Activated gamma-delta T cell (primary cell): ENCODE measurements around the gene TRAF2.
"Not testable (repeated sequence)": the region's sequence is repeated elsewhere in the genome, so short reads cannot be mapped to it uniquely, and the experiment has no call there.

Experiments used
- DNase-seq: peaks from one replicate; lab custom pipeline; 2025; lab: John Stamatoyannopoulos, UW

Gene TRAF2

DNA sequence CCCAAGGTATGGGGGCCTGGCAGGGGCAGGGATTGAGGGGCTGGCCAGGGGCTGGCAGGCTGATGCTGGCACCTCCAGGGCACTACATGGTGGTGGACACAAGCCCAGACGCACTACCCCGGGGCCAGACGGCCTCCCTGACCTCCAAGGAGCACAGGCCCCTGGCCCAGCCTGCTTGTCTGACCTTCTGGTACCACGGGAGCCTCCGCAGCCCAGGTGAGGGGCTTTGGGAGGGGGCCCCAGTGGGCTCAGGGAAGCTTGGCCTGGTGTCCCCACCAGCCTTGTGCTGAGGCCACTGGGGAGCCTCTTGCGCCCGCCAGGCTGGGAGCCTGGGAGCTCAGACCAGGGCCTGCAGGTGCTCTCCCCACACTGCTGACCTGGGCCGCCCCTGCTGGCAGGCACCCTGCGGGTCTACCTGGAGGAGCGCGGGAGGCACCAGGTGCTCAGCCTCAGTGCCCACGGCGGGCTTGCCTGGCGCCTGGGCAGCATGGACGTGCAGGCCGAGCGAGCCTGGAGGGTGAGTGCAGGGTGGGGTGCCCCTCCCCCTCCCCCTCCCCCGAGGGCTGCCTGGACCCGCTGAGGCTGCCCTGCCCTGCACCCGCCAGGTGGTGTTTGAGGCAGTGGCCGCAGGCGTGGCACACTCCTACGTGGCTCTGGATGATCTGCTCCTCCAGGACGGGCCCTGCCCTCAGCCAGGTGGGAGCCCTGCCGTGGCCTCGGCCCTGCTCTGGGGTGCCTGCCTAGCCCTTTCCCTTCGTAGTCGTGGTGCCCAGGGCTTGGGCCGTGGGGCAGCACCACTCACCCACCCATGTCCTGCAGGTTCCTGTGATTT lies 28.5 kb upstream of the TRAF2 start:
- DNase-seq: no peak

DNA sequence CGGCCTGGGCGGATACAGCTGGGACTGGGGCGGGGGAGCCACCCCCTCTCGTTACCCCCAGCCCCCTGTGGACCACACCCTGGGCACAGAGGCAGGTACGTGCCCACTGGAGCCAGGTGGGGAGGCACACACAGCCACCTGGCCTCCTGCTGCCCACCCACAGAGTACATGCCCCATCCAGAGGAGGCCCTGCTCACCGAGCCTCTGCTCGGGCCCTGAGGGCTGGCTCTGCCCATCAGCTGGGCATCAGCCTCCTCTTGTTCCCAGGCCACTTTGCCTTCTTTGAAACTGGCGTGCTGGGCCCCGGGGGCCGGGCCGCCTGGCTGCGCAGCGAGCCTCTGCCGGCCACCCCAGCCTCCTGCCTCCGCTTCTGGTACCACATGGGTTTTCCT lies 27.9 kb upstream of the TRAF2 start:
- no peak for DNase-seq

DNA sequence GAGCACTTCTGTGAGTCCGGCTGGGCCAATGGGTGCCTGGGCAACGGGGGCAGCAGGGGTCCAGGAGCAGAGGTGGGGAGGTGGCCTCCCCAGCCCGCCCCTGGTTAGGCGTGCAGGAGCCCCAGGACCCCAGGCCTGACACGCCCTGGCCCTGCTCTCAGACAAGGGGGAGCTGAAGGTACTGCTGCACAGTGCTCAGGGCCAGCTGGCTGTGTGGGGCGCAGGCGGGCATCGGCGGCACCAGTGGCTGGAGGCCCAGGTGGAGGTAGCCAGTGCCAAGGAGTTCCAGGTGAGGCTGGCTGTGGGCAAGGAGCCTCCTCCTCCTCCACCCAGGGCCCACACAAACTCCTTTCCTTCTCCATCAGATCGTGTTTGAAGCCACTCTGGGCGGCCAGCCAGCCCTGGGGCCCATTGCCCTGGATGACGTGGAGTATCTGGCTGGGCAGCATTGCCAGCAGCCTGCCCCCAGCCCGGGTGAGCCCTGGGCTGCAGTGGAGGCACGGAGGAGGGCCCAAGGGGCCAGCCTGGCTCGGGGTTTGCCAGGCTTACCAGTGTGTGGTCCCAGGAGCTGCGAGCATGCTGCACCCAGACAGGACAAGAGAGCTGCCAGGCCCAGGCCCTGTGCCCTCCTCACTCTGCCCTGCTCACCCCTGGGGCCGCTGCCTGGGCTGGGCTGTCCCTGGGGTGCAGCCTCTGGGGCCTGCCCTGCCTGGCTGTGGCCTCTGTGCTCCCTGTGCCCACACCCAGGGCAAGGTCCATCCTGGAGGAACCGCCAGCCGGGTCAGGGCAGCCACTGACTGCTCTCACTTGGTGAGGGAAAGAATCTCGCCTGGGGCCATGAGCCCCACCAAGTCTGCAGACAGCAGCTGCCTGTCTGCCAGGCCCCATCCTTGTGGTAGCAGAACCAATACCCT lies 27.2 kb upstream of the TRAF2 start:
- DNase-seq: no peak

DNA sequence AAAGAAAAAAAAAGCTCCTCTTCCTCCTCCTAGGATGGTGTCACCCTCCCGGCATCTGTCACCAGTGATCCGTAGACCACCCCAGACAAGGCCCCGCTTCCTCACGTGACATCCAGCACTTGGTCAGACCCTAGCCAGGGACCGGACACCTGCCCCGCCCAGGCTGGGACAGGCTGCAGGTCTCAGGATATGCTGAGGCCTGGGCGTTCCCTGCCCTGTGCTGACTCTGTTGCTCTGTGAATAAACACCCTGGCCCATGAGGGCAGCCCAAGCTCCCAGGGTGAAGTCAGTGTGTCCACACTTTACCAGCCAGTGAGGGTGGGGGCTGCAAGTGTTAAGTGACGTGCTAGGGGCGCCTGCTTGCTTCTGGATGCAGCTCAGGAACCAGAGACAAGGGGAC lies 25.8 kb upstream of the TRAF2 start:
- no peak for DNase-seq

DNA sequence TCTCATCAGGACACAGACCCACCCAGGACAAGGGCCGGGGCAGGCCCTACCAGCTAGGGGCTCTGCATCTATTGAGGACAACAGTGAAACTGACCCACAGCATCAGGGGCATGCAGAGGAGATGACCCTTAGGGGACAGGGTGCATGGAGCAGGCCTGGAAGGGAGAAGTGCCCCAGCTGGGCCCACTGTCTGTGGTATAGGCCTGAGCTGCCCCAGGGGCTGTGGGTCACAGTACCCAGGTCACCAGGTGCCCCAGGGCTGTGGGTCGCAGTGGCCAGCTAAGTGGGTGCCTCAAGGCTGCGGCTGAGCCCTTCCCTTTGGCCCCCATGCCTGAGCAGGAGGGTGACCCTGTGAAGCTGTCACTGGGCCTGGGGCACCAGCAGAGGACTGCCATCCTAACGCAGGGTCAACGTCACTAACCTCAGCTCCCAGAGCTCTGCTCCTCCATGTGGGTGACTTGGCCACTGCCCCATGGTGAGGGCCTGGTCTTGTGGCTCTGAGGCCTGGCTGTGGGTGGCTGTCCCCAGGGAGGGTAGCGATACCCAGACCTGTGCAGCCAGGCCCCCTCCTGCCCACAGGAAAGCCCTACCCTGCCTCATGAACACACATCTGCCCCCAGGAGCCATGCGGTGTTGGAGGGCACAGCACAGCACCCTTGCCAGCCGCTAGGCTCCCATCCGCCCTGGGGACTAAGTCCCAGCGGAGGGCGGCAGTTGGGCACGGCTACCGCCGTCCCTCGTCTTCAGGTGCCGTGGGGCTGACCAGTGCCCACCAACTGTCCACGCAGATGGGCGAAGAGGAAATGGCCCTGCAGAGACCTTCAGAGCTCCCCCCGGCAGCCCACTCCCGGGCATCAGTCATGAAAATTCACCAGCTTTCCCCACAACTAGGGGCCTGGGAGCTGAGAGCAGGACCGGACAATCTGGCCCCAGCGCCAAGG lies 25.1 kb upstream of the TRAF2 start:
- no peak for DNase-seq

DNA sequence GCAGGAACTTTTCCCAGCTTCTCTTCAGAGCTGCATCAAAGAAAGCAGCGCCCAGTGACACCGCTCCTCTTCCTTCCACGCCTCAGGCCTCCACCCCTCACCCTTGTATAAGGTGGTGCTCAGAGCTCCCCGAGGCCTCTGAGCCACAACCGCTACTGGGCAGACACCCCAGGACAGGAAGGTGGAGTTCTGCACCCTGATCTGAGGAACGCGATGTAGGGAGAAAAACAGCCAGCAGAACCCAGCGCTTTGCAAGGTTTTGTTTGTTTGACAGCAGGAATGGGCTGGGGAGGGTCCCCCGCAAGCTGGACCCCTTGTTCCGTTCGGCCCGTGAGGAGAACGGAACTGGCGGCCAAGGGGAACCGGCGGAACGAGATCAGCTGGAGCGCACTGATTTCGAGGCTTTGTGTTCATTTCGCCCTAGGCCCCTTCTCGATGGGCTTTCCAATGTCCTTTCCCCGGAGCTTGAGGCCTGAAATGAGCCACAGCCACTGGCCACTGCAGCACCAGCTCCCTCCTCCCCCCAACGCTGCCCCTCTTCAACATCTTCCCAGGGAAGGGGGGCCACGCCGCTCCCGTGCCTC lies 24.4 kb upstream of the TRAF2 start:
- DNase-seq: no peak

DNA sequence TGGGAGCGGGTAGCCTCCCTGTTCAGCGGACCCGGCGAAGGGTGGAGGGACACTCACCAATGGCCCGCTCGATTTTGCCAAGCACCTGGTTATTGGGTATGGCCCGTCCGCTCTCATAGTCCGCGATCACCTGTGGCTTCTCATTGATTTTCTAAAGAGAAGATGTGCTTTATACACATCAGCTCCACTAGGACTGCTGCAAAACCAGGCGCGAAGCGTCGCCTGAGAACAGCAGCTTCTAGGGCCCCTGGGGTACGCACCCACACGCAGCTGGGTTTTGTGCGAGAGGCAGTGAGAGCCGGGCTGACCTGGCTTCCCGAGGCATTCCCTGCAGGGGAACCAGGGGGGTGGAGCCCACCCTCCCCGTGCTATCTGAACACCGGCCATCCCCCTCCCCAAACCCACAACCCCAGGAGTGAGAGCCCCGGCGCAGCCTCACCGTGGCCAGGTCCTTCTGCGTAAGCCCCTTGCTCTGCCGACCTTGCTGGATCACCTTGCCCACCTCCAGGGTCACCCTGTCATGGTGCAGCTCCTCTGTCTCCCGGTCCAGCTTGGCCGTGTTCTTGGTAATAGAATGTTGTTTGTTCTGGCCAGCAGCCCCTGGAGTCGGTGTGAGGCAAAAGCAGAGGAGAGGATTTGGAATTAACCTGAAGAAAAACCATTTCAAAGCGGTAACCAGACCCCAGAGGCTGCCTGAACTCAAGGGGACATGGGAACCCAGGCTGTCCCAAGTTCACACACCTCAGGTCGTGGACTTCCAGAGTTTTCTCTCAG lies 23.3 kb upstream of the TRAF2 start:
- no peak for DNase-seq

DNA sequence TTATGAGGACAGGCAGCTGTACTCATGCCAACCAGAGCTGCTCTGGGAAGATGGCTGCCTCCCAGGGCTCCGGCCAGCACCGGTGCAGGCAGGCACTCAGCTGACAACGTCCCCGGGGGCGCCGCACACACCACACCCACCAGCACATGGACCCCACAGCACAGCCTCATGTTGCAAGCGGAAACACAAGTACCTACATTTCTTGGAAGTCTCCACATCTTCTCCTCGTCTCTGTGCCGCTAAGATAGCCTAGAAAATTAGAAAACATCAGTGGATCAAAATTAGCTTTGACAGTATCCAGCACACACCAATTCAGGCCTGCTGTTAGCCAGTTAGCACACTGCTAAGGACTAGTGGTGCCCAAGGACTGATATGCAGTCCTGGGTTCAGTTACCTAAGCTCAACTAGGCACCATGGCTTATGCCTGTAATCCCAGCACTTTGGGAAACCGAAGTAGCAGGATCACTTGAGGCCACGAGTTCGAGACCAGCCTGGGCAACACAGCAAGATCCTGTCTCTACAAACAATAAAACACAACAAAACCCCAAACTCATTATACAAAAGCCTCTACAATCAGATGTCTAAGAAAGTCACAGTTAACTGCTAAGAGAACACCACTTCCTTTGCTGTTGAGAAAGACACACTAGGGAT lies 22.6 kb upstream of the TRAF2 start:
- no peak for DNase-seq

DNA sequence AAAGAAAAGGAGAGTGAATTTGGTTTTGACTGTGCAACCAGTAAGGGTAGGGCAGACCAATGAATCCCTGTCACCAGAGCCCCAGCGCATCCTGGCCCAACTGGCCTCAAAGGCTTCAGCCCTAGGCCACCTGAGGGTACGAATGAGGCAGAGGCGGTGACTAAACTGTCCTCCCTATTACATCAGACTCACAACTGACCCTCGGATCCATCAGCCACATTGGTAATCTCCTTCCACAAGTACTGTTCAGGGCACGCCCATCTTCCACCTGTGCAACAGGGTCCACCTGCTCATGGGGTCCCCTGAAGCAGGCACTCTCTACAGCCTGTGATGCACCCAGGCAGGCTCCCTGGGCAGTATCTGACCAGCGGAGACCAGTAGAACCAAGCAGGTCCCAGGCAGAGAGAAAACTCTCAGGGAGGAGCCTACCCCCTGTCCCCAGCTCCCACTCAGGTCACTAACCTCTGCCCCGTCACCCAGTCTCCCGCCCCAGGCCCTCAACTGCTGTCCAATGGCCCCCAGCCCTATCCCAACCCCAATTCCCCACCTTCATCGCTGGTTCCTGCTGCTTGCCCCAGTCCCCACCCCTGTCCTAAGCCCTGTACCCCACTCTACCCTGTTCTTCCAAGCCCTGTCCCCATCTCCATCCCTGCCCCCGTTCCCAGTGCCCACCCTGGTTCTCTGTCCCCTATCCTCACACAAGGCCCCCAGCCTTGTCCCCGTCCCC lies 21.1 kb upstream of the TRAF2 start:
- DNase-seq: no peak

DNA sequence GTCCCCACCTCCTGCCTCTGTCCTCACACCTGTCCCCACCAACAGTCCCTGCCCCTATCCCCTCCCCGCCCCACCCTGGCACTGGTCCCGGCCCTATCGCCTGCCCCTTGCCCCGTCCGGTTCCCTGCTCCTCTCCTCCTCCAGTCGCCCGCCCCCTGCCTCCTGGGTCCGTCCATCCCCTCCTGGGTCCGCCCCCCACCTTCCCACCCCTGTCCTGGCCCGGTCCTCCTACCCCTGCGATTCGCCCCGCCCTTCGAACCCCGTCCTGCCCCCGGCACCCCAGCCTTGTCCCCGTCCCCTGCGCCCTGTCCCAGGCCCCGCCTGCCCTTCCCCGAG lies 20.6 kb upstream of the TRAF2 start:
- no peak for DNase-seq

DNA sequence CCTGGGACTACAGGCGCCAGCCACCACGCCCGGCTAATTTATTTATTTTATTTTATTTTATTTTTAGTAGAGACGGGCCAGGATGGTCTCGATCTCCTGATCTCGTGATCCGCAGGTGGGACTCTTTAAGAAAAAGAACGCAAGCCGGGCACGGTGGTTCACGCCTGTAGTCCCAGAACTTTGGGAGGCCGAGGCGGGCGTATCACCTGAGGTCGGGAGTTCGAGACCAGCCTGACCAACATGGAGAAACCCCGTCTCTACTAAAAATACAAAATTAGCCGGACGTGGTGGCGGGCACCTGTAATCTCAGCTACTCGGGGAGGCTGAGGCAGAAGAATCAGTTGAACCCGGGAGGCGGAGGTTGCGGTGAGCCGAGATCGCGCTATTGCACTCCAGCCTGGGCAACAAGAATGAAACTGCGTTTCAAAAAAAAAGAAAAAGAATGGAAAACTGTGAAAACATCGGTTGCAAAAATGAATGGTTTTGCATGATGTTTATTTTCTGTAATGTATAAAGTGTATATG lies 19.4 kb upstream of the TRAF2 start:
- DNase-seq: not testable (repeated sequence)

DNA sequence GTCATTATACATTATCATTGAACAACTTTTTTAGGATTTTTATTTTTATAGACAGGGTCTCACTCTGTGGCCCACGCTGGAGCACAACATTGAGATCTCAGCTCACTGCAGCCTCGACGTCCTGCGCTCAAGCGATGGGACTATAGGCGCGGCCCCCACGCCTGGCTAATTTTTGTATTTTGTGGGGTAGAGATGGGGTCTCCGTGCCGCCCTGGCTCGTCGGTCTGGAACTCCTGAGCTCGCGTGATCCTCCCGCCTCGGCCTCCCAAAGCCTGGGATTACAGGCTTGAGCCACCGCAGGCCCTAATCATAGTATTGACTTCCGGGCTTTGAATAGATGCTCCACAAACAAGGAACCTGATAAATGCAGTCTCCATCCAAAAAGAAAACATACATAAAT lies 18.8 kb upstream of the TRAF2 start:
- DNase-seq: no peak

DNA sequence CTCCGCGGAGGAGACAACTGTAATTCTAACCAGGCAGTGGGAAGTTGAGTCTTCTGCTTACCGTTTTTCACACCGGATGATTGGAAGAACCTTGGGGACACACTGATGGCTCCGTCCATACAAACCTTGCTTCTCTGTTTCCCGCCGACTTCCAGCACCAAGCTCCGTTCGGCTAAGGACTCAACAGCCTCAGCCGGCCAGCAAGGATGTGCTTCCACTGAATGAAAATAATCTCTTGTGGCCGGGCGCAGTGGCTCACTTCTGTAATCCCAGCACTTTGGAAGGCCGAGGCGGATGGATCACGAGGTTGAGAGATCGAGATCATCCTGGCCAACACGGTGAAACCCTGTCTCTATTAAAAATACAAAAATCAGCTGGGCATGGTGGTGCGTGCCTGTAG lies 18.4 kb upstream of the TRAF2 start:
- no peak for DNase-seq

DNA sequence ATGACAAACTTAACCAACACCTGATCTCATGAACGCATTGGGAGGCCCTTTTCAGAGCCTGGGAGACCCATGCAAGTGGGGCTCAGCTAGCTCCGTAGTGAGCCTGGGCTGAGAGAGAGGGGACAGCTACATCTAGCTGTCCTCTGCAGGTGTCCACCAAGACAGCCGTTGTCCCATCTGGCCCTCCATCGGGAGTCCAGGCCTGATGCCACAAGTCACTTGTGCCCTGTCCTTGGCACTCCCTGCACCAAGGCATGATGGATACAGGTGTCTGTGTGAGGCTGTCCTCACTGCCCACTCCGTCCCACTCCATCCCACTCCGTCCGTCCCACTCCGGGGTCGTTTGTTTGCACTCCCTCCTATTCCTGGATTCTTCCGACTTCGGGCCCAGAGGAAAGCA lies 17.7 kb upstream of the TRAF2 start:
- no peak for DNase-seq

DNA sequence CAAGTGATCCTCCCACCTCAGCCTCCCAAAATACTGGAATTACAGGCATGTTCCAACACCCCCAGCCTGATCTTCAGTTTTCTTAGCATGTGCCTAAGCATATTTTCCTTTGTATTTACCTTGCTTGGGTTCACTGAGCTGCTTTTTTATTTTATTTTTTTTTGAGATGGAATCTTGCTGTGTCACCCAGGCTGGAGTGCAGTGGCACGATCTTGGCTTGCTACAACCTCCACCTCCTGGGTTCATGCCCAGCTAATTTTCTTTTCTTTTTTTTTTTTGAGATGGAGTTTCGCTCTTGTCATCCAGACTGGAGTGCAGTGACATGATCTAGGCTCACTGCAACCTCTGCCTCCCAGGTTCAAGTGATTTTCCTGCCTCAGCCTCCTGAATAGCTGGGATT lies 16.7 kb upstream of the TRAF2 start:
- not testable (repeated sequence) for DNase-seq

DNA sequence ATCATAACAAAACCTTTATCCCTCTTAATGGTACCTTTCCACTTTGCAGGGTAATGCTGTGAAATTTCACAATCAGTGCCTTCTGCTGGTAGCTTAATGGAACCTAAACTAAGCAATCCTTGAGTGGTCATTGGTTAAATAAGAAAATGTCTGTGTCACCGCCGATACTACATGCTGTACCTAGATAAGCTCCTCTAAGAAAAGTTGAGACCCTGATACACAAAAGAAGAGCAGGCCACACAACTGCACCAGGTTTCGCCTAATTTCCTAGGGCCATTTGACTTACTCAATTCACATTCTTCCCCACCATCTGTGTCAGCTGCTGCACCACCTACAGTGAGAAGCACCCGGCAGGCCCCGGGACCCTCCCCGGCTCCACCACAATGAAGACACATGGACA lies 11.2 kb upstream of the TRAF2 start:
- DNase-seq: no peak

DNA sequence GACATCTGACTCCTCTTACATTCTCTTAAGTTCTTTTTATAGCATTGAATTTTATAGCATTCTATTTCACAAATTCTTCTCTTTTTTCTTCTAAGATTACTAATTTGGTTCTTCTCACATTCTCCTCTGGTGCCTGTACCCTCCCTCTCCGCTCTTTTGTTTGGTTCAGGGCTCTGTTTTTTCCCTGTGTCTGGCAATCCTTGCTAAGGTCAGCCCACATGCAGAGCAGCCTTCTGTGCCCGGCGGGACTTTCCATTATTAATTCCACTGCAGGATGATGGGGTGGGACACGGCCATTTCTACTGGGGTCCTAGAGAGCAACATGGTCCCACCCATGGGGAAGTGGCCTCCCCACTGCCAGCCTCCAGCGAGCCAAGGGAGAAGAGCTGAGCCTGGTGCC lies 9.8 kb upstream of the TRAF2 start:
- DNase-seq: no peak

DNA sequence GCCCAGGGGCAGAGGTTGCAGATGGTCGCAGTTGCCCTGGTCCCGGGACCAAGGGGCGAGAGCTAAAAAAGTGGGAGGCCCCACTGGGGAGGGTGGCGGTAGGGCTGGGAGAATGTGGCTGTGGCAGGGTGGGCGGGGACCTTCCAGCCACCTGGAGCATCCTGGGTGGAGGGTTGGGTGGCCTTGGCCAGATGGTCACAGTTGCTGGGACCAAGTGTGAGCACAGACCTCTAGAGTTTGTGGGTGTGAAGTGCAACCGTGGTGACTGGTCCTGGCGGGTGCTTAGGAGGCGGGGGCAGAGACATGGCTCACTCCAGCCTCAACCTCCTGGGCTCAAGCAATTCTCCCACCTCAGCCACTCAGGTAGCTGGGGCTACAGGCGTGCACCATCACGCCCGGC lies 5.7 kb upstream of the TRAF2 start:
- DNase-seq: no peak

DNA sequence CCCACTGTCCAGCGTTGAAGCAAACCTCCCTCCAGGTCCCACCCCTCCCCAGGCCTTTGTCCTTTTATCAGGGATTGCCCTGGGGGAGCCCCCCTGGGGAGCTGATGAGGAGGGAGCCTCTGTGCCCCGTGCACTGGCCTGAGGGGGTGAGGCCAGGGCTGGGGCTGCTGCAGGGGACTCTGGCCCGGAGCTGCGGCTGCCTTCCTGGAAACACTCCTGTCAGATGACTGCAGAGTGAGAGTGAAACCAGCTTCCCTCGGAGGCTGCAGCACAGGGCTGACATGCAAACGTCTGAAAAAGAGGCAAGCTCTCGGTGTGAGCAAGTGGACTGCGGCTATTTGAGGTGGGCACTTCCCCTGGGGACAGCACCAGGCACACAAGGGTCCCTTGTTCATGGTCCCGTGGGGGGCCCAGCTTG lies 4.6 kb upstream of the TRAF2 start:
- no peak for DNase-seq
